ENCODE results near the gene USP21. TPM values are rescaled to one million over a fixed set of nuclear protein-coding genes. Genes with fewer than 3 reads are reported as not detected.

USP21 gene
- total and polyA plus RNA-seq, 2 of the 8 experiments (the other 6 are each of a cell fraction or from before 2014, with no cell fraction given) = 23.9 to 36.3 TPM

GRCh38 chr1:161209790-161210409, 50.6 kb downstream of the USP21 start:
- no peaks in the 10 kb centered on the region for H3K23me2 ChIP-seq (ENCODE audit: low read depth, low read length)
- H3K27ac ChIP-seq (ENCODE audit: low read depth, low read length) = 0 out of 2 replicates have a peak overlapping the region, but pooled peaks have one; percentile 5
- ChIA-PET CTCF (ENCODE audit: partially characterized antibody) (interaction anchor here (0.6 to 23.7 kb wide), 13 partner anchors 5 to 171 kb away, joined by 3 to 427 read pairs (median 9); partner anchors contain the start of genes ADAMTS4, APOA2, FCER1G and NDUFS2), POLR2A (ENCODE audit: partially characterized antibody) (interaction anchor here (0.6 to 2.0 kb wide), 4 partner anchors 10 to 91 kb away, joined by 3 to 6 read pairs (median 4); partner anchors contain the start of gene USP21)
- H3K4me1 ChIP-seq (replicated peaks in 1 of 4; ENCODE audit: control insufficient read depth in 3 of 4, insufficient read depth in 4 of 4, low read length in 3 of 4) = peaks cover 0 to 4% (median 1%) of the 10 kb centered on the region in 4 experiments; a peak in 4 of 7 replicates
- no peak overlapping the region for H3K4me3 ChIP-seq (ENCODE audit: extremely low read depth in 1 of 4, insufficient read depth in 2 of 4, low read depth in 3 of 4, low read length in 4 of 4)
- no peak overlapping the region for H2BK20ac ChIP-seq (ENCODE audit: low read length)
- no peaks in the 10 kb centered on the region for H3K9me3 ChIP-seq (ENCODE audit: insufficient read depth in 2 of 2, low read depth in 1 of 2, low read length in 1 of 2)
- no peak overlapping the region for H2AK5ac ChIP-seq (ENCODE audit: low read depth, low read length)
- no peak overlapping the region for H2AFZ ChIP-seq (ENCODE audit: low read length)
- no peak overlapping the region for H3K14ac ChIP-seq (ENCODE audit: insufficient read length)
- no peak overlapping the region for H3K18ac ChIP-seq (ENCODE audit: extremely low read depth, low read length)
- H4K5ac ChIP-seq (ENCODE audit: insufficient read length, low read depth, low read length) = no peak overlapping the region
- H2BK5ac ChIP-seq (ENCODE audit: low read depth, low read length) = no peak overlapping the region
- 63% methylated on average over 11 of the region's 11 CpGs; no CpG with 5 or more reads in 1 of the 2 experiments for WGBS, 2 experiments (ENCODE audit: extremely low coverage in 1 of 2, insufficient coverage in 1 of 2, insufficient read length in 1 of 2, insufficient replicate concordance in 2 of 2, low coverage in 1 of 2, low lambda C conversion rate in 2 of 2, missing lambda C conversion rate in 1 of 2)
- H3K9ac ChIP-seq (replicated peaks in 1 of 4; ENCODE audit: extremely low read depth in 1 of 4, low read depth in 3 of 4, low read length in 3 of 4) = no peak overlapping the region
- no peak overlapping the region for H2BK12ac ChIP-seq (ENCODE audit: low read depth, low read length)
- no peak overlapping the region for H3K4ac ChIP-seq (replicated peaks; ENCODE audit: insufficient read length, low read depth, low read length)
- H3K23ac ChIP-seq (ENCODE audit: insufficient read length) = no peak overlapping the region
- H3K4me2 ChIP-seq (ENCODE audit: insufficient read depth in 1 of 2, low read depth in 2 of 2, low read length in 2 of 2) = no peak overlapping the region
- no peak overlapping the region for H4K91ac ChIP-seq (replicated peaks; ENCODE audit: insufficient read length, low read length)
- H3K56ac ChIP-seq (replicated peaks; ENCODE audit: insufficient read length, low read depth, low read length) = no peak overlapping the region
- FAIRE-seq (peak; percentile 62), DNase-seq (ENCODE audit: low read depth in 1 of 2, low spot score in 2 of 2) (peak; percentile 67 to 92)
- H2BK15ac ChIP-seq (ENCODE audit: low read length) = no peak overlapping the region
- H3K36me3 ChIP-seq (ENCODE audit: control insufficient read depth in 2 of 4, insufficient read depth in 4 of 4, low read length in 3 of 4) = peaks cover 38 to 73% (median 61%) of the 10 kb centered on the region in 4 experiments
- H3K27me3 ChIP-seq (replicated peaks in 1 of 4; ENCODE audit: control insufficient read depth in 3 of 4, extremely low read depth in 1 of 4, insufficient read depth in 3 of 4, low read length in 3 of 4) = no peaks in the 10 kb centered on the region
- H4K8ac ChIP-seq (ENCODE audit: extremely low read depth, insufficient read depth, low read length) = no peak overlapping the region
- H3K79me1 ChIP-seq (ENCODE audit: low read depth, low read length) = no peaks in the 10 kb centered on the region
- H4K20me1 ChIP-seq (replicated peaks in 1 of 2; ENCODE audit: control insufficient read depth in 1 of 2, insufficient read depth in 2 of 2, low read length in 2 of 2) = peaks cover 1 to 11% of the 10 kb centered on the region in 2 experiments
- H3K79me2 ChIP-seq (ENCODE audit: control insufficient read depth in 1 of 2, insufficient read depth in 2 of 2, low read length in 2 of 2) = no peaks in the 10 kb centered on the region
- H2BK120ac ChIP-seq (replicated peaks; ENCODE audit: low read depth, low read length) = no peak overlapping the region
- peak; percentile 37 for TF ChIP-seq NANOG (IDR thresholded peaks at IDR 0.05; ENCODE audit: insufficient read depth, low read depth, low read length, poor library complexity, severe bottlenecking)
- TF ChIP-seq RNF2 (IDR thresholded peaks at IDR 0.05; ENCODE audit: borderline replicate concordance, low read depth, low read length, missing control alignments, poor library complexity, severe bottlenecking) = no peak
- no peak for TF ChIP-seq E2F6 (IDR thresholded peaks at IDR 0.05)
- no peak for TF ChIP-seq RBBP5 (IDR thresholded peaks at IDR 0.05; ENCODE audit: borderline replicate concordance, low read depth, low read length)
- no peak for TF ChIP-seq SIN3A (conservative IDR thresholded peaks at IDR 0.05 in 1 of 2, IDR thresholded peaks at IDR 0.05 in 1 of 2; ENCODE audit: low read depth in 1 of 2, low read length in 2 of 2)
- 0 out of 2 replicates have a peak, but pooled peaks have one; percentile 46 for TF ChIP-seq JUND (IDR thresholded peaks at IDR 0.05; ENCODE audit: low read length)
- no peak for TF ChIP-seq RXRA (IDR thresholded peaks at IDR 0.05; ENCODE audit: insufficient read depth, low read depth, low read length)
